ENCODE data around the gene PIAS4. TPM values are rescaled to one million over a fixed set of nuclear protein-coding genes. Genes with fewer than 3 reads are reported as not detected.

The PIAS4 gene
- total RNA-seq, 1 experiment from 2014 or later: 45.9 TPM

GRCh38 chr19:3985643-3986259 is 21.8 kb upstream of the PIAS4 start:
- ChIA-PET CTCF (interaction anchor here (0.7 to 1.6 kb wide), 4 partner anchors 15 to 154 kb away, joined by 3 to 9 read pairs (median 4); partner anchors contain the start of genes DAPK3 and NMRK2), POLR2A (interaction anchor here (0.6 to 8.7 kb wide), 15 partner anchors 9 to 574 kb away, joined by 3 to 142 read pairs (median 4); partner anchors contain the start of genes DAPK3, MRPL54, NMRK2 and PIAS4)
- Mint-ChIP-seq H3K36me3 (peaks cover 45% of the 10 kb centered on the region), H3K27me3 (ENCODE audit: low read depth) (peaks cover 7% of the 10 kb centered on the region), H3K27ac (peak overlapping the region; percentile 98; the same call in 1 of the 2 replicates), H3K4me3 (peak overlapping the region; percentile 96), H3K4me1 (peaks cover 39% of the 10 kb centered on the region), H3K9me3 (peaks cover 2% of the 10 kb centered on the region)
- DNase-seq (ENCODE audit: low spot score): no peak
- no peak for ATAC-seq
- TF ChIP-seq, protein P1, sequence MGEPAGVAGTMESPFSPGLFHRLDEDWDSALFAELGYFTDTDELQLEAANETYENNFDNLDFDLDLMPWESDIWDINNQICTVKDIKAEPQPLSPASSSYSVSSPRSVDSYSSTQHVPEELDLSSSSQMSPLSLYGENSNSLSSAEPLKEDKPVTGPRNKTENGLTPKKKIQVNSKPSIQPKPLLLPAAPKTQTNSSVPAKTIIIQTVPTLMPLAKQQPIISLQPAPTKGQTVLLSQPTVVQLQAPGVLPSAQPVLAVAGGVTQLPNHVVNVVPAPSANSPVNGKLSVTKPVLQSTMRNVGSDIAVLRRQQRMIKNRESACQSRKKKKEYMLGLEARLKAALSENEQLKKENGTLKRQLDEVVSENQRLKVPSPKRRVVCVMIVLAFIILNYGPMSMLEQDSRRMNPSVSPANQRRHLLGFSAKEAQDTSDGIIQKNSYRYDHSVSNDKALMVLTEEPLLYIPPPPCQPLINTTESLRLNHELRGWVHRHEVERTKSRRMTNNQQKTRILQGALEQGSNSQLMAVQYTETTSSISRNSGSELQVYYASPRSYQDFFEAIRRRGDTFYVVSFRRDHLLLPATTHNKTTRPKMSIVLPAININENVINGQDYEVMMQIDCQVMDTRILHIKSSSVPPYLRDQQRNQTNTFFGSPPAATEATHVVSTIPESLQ (CRISPR knock-in tag; IDR thresholded peaks at IDR 0.05): no peak

DNA sequence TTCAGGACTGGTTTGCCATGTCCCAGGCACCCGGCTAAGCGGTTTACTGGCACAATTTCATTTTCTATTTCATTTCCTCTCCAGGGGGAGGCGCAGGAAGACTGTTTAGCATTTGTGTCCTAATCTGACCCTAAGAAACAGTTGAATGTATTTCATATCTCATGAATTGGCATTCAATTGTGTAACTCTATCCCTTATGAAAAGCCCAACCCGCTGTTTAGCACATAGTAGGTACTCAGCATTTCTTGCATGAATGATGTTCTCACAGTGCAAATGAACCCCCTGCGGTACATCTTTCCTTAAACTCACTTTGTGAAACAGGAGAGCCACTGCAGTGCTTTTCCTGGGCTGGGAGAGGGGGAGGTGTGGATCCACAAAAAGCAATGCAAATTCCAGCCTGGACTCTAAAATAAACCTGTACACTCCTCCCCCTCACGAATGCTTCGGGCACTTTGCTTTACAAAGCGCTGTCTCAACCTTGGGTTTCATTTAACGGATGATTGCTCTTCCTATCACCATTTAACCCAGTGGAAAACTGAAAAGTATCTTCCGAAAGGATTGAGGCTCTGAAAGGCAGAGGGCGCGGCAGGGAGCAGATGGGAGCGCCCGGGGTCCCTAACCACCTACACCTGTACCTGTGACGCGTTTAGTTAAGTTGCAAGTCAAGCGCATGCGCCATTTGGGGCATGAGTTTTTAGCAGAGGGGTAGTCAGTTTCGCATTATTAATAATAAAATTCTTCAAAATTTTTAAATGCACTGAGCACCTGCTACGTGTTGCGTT is 21.1 kb upstream of the PIAS4 start:
- TF ChIP-seq ETV6 (CRISPR knock-in tag; IDR thresholded peaks at IDR 0.05): no peak
- no peak for TF ChIP-seq PRRX2 (CRISPR knock-in tag; IDR thresholded peaks at IDR 0.05)
- TF ChIP-seq RELA (CRISPR knock-in tag; IDR thresholded peaks at IDR 0.05; ENCODE audit: borderline replicate concordance): no peak
- TF ChIP-seq TP53 (CRISPR knock-in tag; IDR thresholded peaks at IDR 0.05): no peak
- TF ChIP-seq TCF7 (CRISPR knock-in tag; IDR thresholded peaks at IDR 0.05; ENCODE audit: low read depth): no peak
- TF ChIP-seq CREB1 (CRISPR knock-in tag; IDR thresholded peaks at IDR 0.05): no peak
- no peak for TF ChIP-seq ZNF281 (CRISPR knock-in tag; IDR thresholded peaks at IDR 0.05)
- TF ChIP-seq ZMAT4 (CRISPR knock-in tag; IDR thresholded peaks at IDR 0.05): no peak
- TF ChIP-seq, protein P2, sequence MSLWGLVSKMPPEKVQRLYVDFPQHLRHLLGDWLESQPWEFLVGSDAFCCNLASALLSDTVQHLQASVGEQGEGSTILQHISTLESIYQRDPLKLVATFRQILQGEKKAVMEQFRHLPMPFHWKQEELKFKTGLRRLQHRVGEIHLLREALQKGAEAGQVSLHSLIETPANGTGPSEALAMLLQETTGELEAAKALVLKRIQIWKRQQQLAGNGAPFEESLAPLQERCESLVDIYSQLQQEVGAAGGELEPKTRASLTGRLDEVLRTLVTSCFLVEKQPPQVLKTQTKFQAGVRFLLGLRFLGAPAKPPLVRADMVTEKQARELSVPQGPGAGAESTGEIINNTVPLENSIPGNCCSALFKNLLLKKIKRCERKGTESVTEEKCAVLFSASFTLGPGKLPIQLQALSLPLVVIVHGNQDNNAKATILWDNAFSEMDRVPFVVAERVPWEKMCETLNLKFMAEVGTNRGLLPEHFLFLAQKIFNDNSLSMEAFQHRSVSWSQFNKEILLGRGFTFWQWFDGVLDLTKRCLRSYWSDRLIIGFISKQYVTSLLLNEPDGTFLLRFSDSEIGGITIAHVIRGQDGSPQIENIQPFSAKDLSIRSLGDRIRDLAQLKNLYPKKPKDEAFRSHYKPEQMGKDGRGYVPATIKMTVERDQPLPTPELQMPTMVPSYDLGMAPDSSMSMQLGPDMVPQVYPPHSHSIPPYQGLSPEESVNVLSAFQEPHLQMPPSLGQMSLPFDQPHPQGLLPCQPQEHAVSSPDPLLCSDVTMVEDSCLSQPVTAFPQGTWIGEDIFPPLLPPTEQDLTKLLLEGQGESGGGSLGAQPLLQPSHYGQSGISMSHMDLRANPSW (CRISPR knock-in tag; conservative IDR thresholded peaks at IDR 0.05; ENCODE audit: low read depth): no peak
- no peak for TF ChIP-seq GTF2I (CRISPR knock-in tag; conservative IDR thresholded peaks at IDR 0.05)
- no peak for TF ChIP-seq ZNF425 (CRISPR knock-in tag; conservative IDR thresholded peaks at IDR 0.05)
- TF ChIP-seq ZNF416 (CRISPR knock-in tag; IDR thresholded peaks at IDR 0.05): no peak
- no peak for TF ChIP-seq ZNF121 (CRISPR knock-in tag; IDR thresholded peaks at IDR 0.05)
- TF ChIP-seq, protein P3, sequence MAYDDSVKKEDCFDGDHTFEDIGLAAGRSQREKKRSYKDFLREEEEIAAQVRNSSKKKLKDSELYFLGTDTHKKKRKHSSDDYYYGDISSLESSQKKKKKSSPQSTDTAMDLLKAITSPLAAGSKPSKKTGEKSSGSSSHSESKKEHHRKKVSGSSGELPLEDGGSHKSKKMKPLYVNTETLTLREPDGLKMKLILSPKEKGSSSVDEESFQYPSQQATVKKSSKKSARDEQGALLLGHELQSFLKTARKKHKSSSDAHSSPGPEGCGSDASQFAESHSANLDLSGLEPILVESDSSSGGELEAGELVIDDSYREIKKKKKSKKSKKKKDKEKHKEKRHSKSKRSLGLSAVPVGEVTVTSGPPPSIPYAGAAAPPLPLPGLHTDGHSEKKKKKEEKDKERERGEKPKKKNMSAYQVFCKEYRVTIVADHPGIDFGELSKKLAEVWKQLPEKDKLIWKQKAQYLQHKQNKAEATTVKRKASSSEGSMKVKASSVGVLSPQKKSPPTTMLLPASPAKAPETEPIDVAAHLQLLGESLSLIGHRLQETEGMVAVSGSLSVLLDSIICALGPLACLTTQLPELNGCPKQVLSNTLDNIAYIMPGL (CRISPR knock-in tag; IDR thresholded peaks at IDR 0.05): no peak
- peaks cover 9% of the 10 kb centered on the region for H3K27me3 Mint-ChIP-seq (ENCODE audit: low read depth)
- H3K27ac Mint-ChIP-seq: peak overlapping the region; percentile 95
- peaks cover 38% of the 10 kb centered on the region for H3K36me3 Mint-ChIP-seq
- ATAC-seq (peak; percentile 26), DNase-seq (ENCODE audit: low spot score) (peak; percentile 77)
- H3K9me3 Mint-ChIP-seq: peaks cover 6% of the 10 kb centered on the region
- ChIA-PET CTCF (interaction anchor here (1.3 to 1.6 kb wide), 4 partner anchors 15 to 222 kb away, joined by 4 to 28 read pairs (median 6); partner anchors contain the start of genes ATCAY and DAPK3), POLR2A (interaction anchor here (1.3 to 1.6 kb wide), 2 partner anchors 10 to 21 kb away, joined by 4 to 11 read pairs; partner anchors contain the start of gene PIAS4)
- peak overlapping the region; percentile 96 for H3K4me3 Mint-ChIP-seq
- peaks cover 39% of the 10 kb centered on the region for H3K4me1 Mint-ChIP-seq

All from WTC11 (cell line).